Transverse colon (tissue), 3 donors: ENCODE data around the gene CRYGD.

ENCODE experiments used
- POLR2A ChIP-seq: fragments of 450-650 bp; IDR thresholded peaks from one replicate; pipeline ENCODE4 v1.6.1; 2016; ENCODE audit warnings: antibody characterized with exemption, mild to moderate bottlenecking, moderate library complexity
- TF ChIP-seq, protein P1 (sequence below), 5 experiments: fragments of 200-600 bp in 3 of 5; fragments of 450-650 bp in 2 of 5; sonication (generic) in 3 of 5; IDR thresholded peaks; 1 replicate in 2 of 5; 2 replicates in 3 of 5; pipeline ENCODE4 v1.5.1; 2016 to 2017; ENCODE audit warnings: antibody characterized with exemption in 5 of 5, inconsistent platforms in 3 of 5, mild to moderate bottlenecking in 2 of 5, moderate library complexity in 1 of 5

DNA sequence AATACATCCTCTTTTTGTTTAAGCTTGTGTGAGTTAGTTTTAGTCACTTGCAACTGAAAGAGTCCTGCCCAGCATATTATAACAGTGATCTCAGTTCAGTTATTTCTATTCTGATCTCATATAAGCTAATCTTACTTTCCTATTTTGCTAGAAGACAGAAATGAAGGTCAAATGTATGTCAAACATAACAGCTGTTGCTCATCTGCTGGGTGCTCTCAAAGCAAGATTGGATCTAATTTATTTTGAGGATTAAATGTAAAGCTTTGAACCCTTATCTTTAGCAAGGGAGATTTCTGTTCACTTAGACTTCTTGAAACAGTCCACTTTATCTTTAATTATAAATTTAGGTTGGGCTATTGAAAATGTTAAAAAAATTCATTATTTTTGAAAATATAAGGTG lies 31.2 kb downstream of the CRYGD start:
- no peak for TF ChIP-seq POLR2A
- TF ChIP-seq, protein P1, sequence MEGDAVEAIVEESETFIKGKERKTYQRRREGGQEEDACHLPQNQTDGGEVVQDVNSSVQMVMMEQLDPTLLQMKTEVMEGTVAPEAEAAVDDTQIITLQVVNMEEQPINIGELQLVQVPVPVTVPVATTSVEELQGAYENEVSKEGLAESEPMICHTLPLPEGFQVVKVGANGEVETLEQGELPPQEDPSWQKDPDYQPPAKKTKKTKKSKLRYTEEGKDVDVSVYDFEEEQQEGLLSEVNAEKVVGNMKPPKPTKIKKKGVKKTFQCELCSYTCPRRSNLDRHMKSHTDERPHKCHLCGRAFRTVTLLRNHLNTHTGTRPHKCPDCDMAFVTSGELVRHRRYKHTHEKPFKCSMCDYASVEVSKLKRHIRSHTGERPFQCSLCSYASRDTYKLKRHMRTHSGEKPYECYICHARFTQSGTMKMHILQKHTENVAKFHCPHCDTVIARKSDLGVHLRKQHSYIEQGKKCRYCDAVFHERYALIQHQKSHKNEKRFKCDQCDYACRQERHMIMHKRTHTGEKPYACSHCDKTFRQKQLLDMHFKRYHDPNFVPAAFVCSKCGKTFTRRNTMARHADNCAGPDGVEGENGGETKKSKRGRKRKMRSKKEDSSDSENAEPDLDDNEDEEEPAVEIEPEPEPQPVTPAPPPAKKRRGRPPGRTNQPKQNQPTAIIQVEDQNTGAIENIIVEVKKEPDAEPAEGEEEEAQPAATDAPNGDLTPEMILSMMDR (IDR thresholded peaks at IDR 0.05): no peak
